Stimulated activated naive CD8-positive, alpha-beta T cell treated with anti-CD3 and anti-CD28 coated beads, Interleukin-15, Interleukin-2, amounts not matched to agents 100 ng/mL and 50 ng/mL, for 24 hours (primary cell): ENCODE data around the gene HGF.

ENCODE experiments used
- H3K27ac Mint-ChIP-seq: one replicate; pipeline ENCODE4 v1.8.0; 2021; ENCODE audit warnings: mild to moderate bottlenecking, mixed read lengths
- H3K27me3 Mint-ChIP-seq: one replicate; pipeline ENCODE4 v1.8.0; 2021; ENCODE audit warnings: mixed read lengths
- H3K36me3 Mint-ChIP-seq: one replicate; pipeline ENCODE4 v1.8.0; 2021; ENCODE audit warnings: low read depth, mixed read lengths
- H3K4me1 Mint-ChIP-seq: one replicate; pipeline ENCODE4 v1.8.0; 2021; ENCODE audit warnings: low read depth, mixed read lengths
- H3K4me3 Mint-ChIP-seq: one replicate; pipeline ENCODE4 v1.8.0; 2021; ENCODE audit warnings: mild to moderate bottlenecking, mixed read lengths
- H3K9me3 Mint-ChIP-seq: one replicate; pipeline ENCODE4 v1.8.0; 2021; ENCODE audit warnings: mixed read lengths

Gene HGF

DNA sequence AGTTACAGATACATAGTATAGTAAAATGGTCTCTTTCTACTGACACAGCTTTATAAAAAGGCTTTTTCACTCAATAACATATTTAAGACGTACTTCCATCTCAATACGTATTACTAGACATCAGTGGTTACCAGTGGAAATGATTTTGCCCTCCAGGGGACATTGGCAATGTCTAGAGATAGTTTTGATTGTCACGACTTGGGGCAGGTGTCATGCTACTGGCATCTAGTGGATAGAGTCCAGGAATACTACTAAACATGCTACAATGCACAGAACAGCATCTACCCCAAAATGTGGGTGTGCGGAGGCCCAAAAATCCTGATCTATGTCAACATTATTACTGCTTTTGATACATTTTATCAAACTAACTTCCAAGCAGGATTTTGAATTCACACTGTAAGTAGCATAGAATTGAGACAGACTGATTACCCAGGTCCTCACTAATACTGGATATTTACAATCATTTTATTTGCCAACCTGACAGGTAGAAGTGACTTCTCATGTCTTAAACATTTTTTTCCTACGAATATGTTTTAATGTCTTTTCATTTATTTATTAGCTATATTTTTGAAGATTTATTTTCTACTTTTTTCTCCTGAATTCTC is 53.8 kb downstream of the HGF start:
- Mint-ChIP-seq H3K9me3 (no peaks in the 10 kb centered on the region), H3K27me3 (no peaks in the 10 kb centered on the region), H3K36me3 (no peaks in the 10 kb centered on the region)

DNA sequence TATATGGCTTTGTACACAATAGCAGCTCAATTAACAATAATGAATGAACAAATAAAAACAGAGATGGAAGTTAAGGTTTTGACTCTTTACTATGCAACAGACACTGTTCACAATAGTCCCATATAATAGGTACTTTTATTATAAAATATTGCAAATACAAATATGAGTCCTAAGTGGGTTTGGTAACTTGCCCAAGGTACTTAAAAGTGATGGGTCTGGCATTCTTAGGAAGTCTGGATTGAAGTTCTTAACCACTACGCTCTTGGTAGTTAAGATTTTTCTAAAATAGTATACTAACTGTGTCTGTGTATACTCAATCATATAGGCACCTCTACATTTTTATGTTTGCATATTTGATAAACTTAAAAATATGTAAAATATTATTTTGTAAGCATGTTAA is 55.5 kb downstream of the HGF start:
- H3K27ac Mint-ChIP-seq = no peak overlapping the region
- no peak overlapping the region for H3K4me3 Mint-ChIP-seq
- no peaks in the 10 kb centered on the region for H3K9me3 Mint-ChIP-seq
- H3K4me1 Mint-ChIP-seq = no peaks in the 10 kb centered on the region
- no peaks in the 10 kb centered on the region for H3K27me3 Mint-ChIP-seq
- H3K36me3 Mint-ChIP-seq = no peaks in the 10 kb centered on the region

More for the DNA sequence above, 53.8 kb downstream of the HGF start:
- Mint-ChIP-seq H3K4me3 (no peak overlapping the region), H3K4me1 (no peaks in the 10 kb centered on the region), H3K27ac (no peak overlapping the region)

DNA sequence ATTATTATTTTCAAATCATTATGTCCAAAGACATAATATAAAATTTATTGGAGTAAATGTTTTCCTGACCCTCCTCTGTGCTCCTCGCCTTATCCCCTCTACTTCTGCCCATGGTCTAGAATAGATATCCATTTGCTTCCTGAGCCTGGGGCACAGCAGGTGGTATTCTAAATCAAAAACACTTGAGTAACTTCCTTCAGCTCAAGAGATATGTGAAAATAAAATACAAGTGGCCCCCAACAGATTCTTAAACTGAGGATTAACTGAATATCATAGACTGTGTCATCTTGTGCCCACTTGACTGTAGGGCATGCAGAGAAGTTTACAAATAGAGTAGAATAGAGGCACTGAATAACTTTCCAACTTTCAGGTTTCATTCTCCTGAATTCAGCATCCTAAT is 59.1 kb downstream of the HGF start:
- H3K9me3 Mint-ChIP-seq = no peaks in the 10 kb centered on the region
- no peaks in the 10 kb centered on the region for H3K36me3 Mint-ChIP-seq
- no peaks in the 10 kb centered on the region for H3K4me1 Mint-ChIP-seq
- no peak overlapping the region for H3K27ac Mint-ChIP-seq
- no peak overlapping the region for H3K4me3 Mint-ChIP-seq
- H3K27me3 Mint-ChIP-seq = no peaks in the 10 kb centered on the region

DNA sequence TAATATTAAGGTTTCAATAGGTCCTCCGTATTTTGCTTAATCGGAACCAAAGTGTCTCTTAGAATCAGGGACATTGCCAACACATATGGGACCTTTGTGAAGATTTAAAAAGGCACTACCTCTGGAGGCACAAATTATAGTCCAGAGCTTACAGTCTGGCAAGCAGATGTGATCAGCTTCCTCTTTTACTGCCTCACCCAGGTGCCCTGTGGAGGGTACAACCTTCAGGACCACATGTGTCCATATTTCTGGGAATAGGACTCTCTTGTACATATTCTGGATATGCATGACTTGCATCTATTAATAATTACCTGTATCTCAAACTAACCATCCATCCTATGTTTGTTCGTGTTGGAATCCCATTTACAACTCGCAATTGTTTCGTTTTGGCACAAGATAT is 60.0 kb downstream of the HGF start:
- Mint-ChIP-seq H3K27ac (no peak overlapping the region), H3K27me3 (no peaks in the 10 kb centered on the region), H3K9me3 (no peaks in the 10 kb centered on the region), H3K4me1 (no peaks in the 10 kb centered on the region), H3K4me3 (no peak overlapping the region), H3K36me3 (no peaks in the 10 kb centered on the region)

DNA sequence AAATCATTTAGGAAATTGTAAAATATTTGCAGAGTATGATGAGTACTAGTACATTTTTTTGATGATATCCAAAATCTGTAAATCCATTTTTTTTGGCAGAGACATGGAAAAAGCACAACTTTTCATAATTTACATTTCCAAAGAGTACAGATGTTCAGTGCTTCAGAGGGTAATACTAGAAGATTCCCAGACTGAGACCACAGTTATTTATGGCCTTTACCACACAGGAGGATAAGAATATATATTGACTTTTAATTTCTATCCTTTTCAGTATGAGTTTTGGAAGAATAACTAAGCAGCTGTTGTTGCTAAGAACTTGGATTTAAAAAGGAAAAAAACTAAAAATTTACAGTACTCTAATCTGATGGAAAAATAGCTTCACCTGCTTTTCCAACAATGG is 61.9 kb downstream of the HGF start:
- H3K27me3 Mint-ChIP-seq = no peaks in the 10 kb centered on the region
- no peaks in the 10 kb centered on the region for H3K36me3 Mint-ChIP-seq
- no peak overlapping the region for H3K27ac Mint-ChIP-seq
- no peak overlapping the region for H3K4me3 Mint-ChIP-seq
- no peaks in the 10 kb centered on the region for H3K4me1 Mint-ChIP-seq
- no peaks in the 10 kb centered on the region for H3K9me3 Mint-ChIP-seq

DNA sequence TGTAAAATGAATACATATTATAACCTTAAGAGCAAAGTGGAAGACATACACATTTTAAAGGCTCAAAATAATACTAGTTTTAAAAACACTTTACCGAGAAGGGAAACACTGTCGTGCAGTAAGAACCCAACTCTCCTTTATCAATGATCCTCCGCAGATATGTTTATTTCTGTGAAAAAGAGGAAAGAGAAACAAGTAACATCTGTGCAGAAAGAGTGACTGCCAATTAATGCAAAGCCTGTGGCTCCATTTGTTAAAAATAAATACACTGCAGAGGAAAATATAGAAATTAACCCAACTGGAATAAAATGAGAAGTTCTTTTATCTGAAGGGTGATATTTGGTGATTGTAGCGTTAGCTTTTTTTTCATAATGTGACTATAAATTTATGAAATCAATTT is 62.7 kb downstream of the HGF start:
- no peaks in the 10 kb centered on the region for H3K4me1 Mint-ChIP-seq

DNA sequence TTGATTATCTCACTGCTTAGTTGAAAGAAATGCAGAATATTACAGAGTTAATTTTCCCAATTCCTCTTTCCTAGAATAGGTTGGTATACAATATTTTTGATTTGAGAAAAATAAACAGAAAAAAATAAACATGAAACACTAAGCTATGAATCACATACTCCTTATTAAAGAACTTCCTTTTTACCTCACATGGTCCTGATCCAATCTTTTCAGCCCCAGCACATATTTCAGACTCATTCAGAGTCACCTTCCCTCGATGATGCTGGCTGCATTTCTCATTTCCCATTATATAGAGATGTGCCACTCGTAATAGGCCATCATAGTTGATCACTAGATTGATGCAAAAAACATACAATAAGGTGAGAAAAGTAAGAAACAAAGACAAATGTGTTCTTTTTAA is 64.6 kb downstream of the HGF start:
- no peaks in the 10 kb centered on the region for H3K9me3 Mint-ChIP-seq
- H3K4me3 Mint-ChIP-seq = no peak overlapping the region
- H3K27ac Mint-ChIP-seq = no peak overlapping the region
- H3K36me3 Mint-ChIP-seq = no peaks in the 10 kb centered on the region
- no peaks in the 10 kb centered on the region for H3K27me3 Mint-ChIP-seq
- H3K4me1 Mint-ChIP-seq = no peaks in the 10 kb centered on the region

More for the DNA sequence above, 62.7 kb downstream of the HGF start:
- H3K9me3 Mint-ChIP-seq = no peaks in the 10 kb centered on the region
- H3K27me3 Mint-ChIP-seq = no peaks in the 10 kb centered on the region
- no peak overlapping the region for H3K4me3 Mint-ChIP-seq
- H3K27ac Mint-ChIP-seq = no peak overlapping the region
- no peaks in the 10 kb centered on the region for H3K36me3 Mint-ChIP-seq

DNA sequence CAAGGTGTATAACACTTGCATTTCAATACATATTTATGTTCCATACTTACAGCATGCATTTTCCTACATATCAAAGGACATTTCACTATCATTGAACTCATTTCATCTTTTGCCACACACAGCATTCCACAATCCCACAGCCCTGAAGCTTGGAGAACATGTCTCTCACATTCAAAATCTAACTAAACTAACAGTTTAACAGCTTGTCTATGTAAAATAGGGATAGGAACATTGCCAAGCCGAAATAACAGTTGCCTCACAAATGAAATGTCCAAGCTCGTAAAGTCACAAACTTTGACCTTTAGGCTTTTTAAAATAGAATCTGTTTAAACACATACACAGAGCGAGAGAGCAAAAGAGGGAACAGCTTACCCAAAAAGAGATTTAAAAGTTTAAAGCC is 65.3 kb downstream of the HGF start:
- H3K36me3 Mint-ChIP-seq = no peaks in the 10 kb centered on the region
- no peak overlapping the region for H3K4me3 Mint-ChIP-seq
- H3K4me1 Mint-ChIP-seq = no peaks in the 10 kb centered on the region
- no peak overlapping the region for H3K27ac Mint-ChIP-seq
- H3K9me3 Mint-ChIP-seq = no peaks in the 10 kb centered on the region
- no peaks in the 10 kb centered on the region for H3K27me3 Mint-ChIP-seq

DNA sequence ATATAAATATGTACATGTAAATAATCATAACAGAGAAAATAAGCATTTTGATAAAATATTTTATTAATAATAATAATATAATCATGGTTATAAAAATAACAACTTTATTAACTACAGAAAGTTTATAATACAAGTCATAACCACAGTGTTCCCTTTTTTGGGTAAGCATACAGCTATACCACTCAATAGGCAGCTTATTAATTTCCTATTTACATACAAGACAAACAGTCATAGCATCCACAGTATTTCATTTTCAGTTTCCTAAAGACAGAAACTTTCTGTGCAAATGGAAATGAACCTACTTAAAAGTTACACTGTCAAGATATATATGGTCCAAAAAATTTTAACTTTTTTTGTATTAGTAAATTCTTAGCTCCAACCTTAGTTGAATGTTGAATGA is 70.9 kb downstream of the HGF start:
- no peaks in the 10 kb centered on the region for H3K4me1 Mint-ChIP-seq
- no peaks in the 10 kb centered on the region for H3K27me3 Mint-ChIP-seq
- H3K9me3 Mint-ChIP-seq = no peaks in the 10 kb centered on the region
- H3K4me3 Mint-ChIP-seq = no peak overlapping the region
- no peak overlapping the region for H3K27ac Mint-ChIP-seq
- H3K36me3 Mint-ChIP-seq = no peaks in the 10 kb centered on the region

DNA sequence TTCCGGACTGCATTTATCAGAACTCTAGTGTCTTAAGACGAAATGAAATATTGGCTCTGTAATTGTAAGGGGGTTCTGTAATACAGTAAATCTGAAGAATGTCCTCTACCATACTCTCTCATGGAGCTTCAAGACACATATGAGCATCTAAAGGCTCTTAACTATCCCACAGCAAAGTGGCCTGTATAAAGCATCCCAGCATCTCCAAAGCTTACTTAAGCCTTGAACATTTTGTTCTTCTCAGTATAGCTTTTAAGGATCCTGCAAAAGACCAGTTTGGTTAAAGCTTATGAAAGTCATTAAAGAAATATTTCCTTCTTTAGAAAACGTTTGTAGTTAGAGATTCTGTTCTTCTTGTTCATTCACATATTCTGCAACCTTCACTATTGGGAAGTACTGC is 75.1 kb downstream of the HGF start:
- Mint-ChIP-seq H3K27ac (no peak overlapping the region), H3K36me3 (no peaks in the 10 kb centered on the region), H3K27me3 (no peaks in the 10 kb centered on the region), H3K4me3 (no peak overlapping the region), H3K9me3 (no peaks in the 10 kb centered on the region), H3K4me1 (no peaks in the 10 kb centered on the region)

DNA sequence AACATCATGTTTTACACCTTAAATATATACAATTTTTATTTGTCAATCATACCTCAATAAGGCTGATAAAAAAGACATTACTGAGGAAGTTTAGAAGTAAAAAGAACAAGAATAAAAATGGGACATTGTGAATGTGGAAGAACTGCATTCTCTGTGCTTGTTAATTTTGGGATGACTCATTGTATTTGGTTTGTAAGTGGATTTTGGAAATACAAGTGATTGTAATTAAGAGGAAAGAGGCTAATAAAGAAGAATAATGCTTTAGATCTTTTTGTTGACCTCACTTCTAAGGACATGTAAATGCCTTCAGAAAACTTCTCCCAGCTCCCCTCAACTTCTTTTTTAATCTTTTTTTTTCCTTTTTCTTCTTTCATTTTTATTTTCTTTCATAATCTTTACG is 76.0 kb downstream of the HGF start:
- H3K27ac Mint-ChIP-seq = no peak overlapping the region
- H3K36me3 Mint-ChIP-seq = no peaks in the 10 kb centered on the region
- H3K27me3 Mint-ChIP-seq = no peaks in the 10 kb centered on the region

DNA sequence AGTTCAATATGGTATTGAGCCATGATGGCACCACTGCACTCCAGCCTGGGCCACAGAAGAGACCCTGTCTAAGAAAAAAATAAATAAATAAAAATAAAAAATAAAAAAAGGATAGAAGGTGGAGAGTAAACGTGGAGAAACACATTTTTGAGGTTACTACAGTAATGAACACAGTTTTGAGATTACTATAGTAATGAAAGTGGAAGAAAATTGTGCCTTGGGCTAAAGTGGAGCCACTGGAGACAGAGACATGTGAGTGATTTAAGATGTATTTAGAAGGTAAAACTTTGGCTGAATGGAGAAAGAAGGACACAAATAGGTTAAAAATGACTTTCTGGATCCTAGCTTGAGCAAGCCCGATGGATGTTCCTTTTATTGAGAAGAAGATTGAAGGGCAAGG is 76.8 kb downstream of the HGF start:
- no peak overlapping the region for H3K4me3 Mint-ChIP-seq
- H3K36me3 Mint-ChIP-seq = no peaks in the 10 kb centered on the region
- H3K4me1 Mint-ChIP-seq = no peaks in the 10 kb centered on the region
- H3K27me3 Mint-ChIP-seq = no peaks in the 10 kb centered on the region
- H3K9me3 Mint-ChIP-seq = no peaks in the 10 kb centered on the region
- no peak overlapping the region for H3K27ac Mint-ChIP-seq

More for the DNA sequence above, 76.0 kb downstream of the HGF start:
- H3K9me3 Mint-ChIP-seq = no peaks in the 10 kb centered on the region
- no peaks in the 10 kb centered on the region for H3K4me1 Mint-ChIP-seq
- H3K4me3 Mint-ChIP-seq = no peak overlapping the region

DNA sequence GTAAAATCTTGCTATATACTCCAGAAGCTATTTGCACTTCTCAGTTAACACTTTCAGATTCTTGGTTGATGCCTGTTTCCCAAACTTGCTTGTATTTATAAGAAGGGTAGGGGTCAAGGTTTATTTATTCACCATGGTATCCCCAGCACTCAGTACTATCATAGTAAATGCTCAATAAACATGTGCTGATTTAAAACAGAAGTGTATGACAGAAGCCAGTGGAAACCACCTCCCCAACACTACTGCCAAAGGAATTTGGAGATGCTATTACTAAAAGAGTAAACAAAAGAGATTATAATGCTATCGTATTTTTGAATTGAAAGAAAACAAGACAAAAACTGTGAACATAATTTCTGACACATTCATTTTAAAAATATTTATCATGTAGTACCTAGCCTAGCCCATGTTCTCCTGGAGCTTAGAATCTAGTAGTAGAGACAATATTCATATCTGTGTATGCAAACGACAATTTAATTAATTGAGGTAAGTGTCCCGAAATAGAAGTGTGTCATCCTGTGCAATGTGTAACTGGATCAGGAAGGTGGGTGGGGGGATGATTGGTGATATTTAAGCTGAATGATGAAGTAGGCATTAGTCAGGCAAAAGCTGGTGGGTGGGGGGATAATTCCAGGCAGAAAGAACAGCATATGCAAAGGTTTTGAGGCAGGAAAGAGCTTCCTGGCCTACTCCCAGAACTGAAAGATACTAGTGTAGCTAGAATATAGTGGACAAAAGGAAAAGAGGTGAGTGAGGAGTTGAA is 77.5 kb downstream of the HGF start:
- no peak overlapping the region for H3K4me3 Mint-ChIP-seq
- H3K27me3 Mint-ChIP-seq = no peaks in the 10 kb centered on the region
- H3K4me1 Mint-ChIP-seq = no peaks in the 10 kb centered on the region
- H3K36me3 Mint-ChIP-seq = no peaks in the 10 kb centered on the region
- no peak overlapping the region for H3K27ac Mint-ChIP-seq
- no peaks in the 10 kb centered on the region for H3K9me3 Mint-ChIP-seq

DNA sequence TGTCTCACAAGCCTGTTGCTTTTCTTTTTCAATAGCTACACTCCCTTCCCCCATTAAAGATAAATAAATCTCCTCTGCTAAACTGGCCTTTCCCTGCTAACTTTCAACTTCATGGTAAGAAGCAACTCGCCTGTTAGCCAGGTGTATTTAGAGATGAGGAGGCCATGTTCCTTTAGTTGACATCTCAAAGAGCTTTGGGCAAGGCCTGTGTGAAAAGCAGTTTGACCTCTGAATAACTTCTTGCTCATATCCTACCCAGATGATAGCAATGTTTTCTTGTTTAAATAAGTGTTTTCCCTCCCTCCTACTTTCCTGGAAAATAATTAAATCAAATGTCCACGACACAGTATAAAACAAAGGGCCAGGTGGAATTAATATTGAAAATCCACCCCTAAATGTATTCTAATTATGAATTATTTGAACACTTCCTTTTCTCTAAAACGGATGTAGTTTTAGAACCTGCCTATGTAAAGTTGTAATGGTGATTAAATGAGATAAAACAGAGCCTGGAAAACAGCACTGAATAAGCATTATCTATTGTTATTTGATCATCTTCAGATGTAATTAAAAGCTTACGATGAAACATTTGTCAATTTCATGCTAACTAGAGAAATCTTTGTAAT is 78.5 kb downstream of the HGF start:
- Mint-ChIP-seq H3K4me3 (no peak overlapping the region), H3K36me3 (no peaks in the 10 kb centered on the region), H3K27me3 (no peaks in the 10 kb centered on the region), H3K4me1 (no peaks in the 10 kb centered on the region), H3K9me3 (no peaks in the 10 kb centered on the region), H3K27ac (no peak overlapping the region)

DNA sequence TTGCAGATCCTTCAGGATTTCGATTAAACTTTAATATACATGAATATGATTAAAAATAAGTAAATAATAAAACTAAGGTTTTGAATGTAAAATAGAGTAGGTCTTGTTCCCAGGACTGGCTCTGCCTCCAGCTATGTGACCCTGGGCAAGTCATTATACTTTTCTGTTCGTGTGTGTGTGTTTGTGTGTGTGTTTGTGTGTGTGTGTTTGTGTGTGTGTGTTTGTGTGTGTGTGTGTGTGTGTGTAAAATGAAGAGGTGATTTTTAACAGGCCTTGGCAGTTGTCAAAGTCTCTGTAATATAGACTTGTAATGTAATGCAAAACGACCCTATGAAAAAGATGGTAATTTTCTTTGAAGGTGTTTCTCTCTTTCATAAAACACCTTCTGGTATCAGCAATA is 79.2 kb downstream of the HGF start:
- no peak overlapping the region for H3K4me3 Mint-ChIP-seq
- H3K36me3 Mint-ChIP-seq = no peaks in the 10 kb centered on the region
- no peaks in the 10 kb centered on the region for H3K9me3 Mint-ChIP-seq
- H3K4me1 Mint-ChIP-seq = no peaks in the 10 kb centered on the region
- no peak overlapping the region for H3K27ac Mint-ChIP-seq
- H3K27me3 Mint-ChIP-seq = no peaks in the 10 kb centered on the region

DNA sequence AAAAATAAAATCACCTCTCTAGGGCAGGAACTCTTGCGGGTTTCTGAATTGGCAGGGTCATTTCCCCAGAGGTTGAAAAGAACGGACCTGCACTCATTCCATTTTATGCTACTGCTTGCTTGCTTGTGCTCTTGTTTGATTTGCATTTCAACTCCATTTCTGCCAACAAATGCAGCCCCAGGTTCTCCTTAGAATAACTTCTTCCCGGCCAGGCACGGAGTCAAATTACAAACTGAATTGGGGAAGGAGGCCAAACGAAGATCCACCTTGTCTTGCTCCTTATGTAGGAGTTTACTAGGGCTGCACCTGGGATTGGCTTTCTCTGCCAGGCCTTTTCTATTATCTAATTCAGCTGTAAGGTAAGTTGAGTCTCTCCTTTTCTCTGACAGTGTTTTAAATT is 79.6 kb downstream of the HGF start:
- no peaks in the 10 kb centered on the region for H3K27me3 Mint-ChIP-seq
- no peak overlapping the region for H3K4me3 Mint-ChIP-seq
- no peaks in the 10 kb centered on the region for H3K4me1 Mint-ChIP-seq
- H3K9me3 Mint-ChIP-seq = peaks cover 1% of the 10 kb centered on the region
- no peaks in the 10 kb centered on the region for H3K36me3 Mint-ChIP-seq
- H3K27ac Mint-ChIP-seq = no peak overlapping the region
